Measurements from ENCODE around the gene FAM180A.

DNA sequence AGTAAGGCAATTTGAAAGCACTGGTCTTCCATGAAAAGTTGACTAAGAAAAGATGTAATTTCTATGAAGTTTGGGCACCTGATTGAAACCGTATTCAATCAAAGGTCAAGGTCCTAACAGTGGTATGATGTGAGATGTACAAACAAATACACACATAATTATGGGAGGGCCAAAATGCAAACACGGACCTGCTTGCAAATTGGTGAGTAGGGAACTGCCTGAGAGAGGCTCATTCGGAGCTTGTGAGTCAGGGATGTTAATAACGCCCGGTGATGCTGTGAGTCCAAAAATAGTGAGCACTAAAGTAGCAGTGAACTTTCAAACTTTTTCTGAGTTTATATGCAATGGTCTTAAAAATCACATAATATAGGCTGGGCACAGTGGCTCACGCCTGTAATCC lies 34.2 kb upstream of the FAM180A start:
- TF ChIP-seq EP300 (IDR thresholded peaks at IDR 0.05): no peak
- TF ChIP-seq, protein P1, sequence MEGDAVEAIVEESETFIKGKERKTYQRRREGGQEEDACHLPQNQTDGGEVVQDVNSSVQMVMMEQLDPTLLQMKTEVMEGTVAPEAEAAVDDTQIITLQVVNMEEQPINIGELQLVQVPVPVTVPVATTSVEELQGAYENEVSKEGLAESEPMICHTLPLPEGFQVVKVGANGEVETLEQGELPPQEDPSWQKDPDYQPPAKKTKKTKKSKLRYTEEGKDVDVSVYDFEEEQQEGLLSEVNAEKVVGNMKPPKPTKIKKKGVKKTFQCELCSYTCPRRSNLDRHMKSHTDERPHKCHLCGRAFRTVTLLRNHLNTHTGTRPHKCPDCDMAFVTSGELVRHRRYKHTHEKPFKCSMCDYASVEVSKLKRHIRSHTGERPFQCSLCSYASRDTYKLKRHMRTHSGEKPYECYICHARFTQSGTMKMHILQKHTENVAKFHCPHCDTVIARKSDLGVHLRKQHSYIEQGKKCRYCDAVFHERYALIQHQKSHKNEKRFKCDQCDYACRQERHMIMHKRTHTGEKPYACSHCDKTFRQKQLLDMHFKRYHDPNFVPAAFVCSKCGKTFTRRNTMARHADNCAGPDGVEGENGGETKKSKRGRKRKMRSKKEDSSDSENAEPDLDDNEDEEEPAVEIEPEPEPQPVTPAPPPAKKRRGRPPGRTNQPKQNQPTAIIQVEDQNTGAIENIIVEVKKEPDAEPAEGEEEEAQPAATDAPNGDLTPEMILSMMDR (IDR thresholded peaks at IDR 0.05): no peak
